ENCODE results near the gene UFC1.

UFC1 gene

GRCh38 chr1:161137881-161138280 lies 15.9 kb upstream of the UFC1 start:
- DNase-seq: no peak

- DNase-seq: no peak
Observed at GRCh38 chr1:161138431-161138830, 15.3 kb upstream of the UFC1 start.

GRCh38 chr1:161139766-161140165 lies 14.0 kb upstream of the UFC1 start:
- no peak for DNase-seq

GRCh38 chr1:161140755-161141400 lies 12.9 kb upstream of the UFC1 start:
- no peak for DNase-seq

GRCh38 chr1:161145832-161146231 lies 7.9 kb upstream of the UFC1 start:
- no peak for DNase-seq

GRCh38 chr1:161153176-161153575 lies 602 bp upstream of the UFC1 start:
- DNase-seq: no peak

- DNase-seq: no peak
Observed at GRCh38 chr1:161157867-161158266, 4.1 kb downstream of the UFC1 start.

- DNase-seq: no peak
Observed at GRCh38 chr1:161158316-161159010, 4.7 kb downstream of the UFC1 start.

GRCh38 chr1:161159087-161159912 lies 5.5 kb downstream of the UFC1 start, which contains the start of gene USP21:
Gene USP21, plus strand, starts transcription at chr1:161159500. Its CDS starts 1,141 bp downstream, at chr1:161160641.
- DNase-seq: peak; percentile 80

- no peak for DNase-seq
Observed at GRCh38 chr1:161159913-161160243, 6.1 kb downstream of the UFC1 start.

- no peak for DNase-seq
Observed at GRCh38 chr1:161160671-161161145, 6.9 kb downstream of the UFC1 start.

GRCh38 chr1:161161652-161162051 lies 7.9 kb downstream of the UFC1 start:
- no peak for DNase-seq

- no peak for DNase-seq
Observed at GRCh38 chr1:161162052-161162451, 8.3 kb downstream of the UFC1 start.

- DNase-seq: no peak
Observed at GRCh38 chr1:161162806-161163205, 9.0 kb downstream of the UFC1 start.

GRCh38 chr1:161163793-161164192 lies 10.0 kb downstream of the UFC1 start:
- no peak for DNase-seq

- no peak for DNase-seq
Observed at GRCh38 chr1:161164901-161165610, 11.3 kb downstream of the UFC1 start.

- peak; percentile 85 for DNase-seq
Observed at GRCh38 chr1:161165742-161166668, 12.2 kb downstream of the UFC1 start, which contains the start of gene PPOX. Gene PPOX, plus strand, starts transcription at chr1:161166426. Its CDS starts 422 bp downstream, at chr1:161166848.

GRCh38 chr1:161166669-161167548 lies 13.1 kb downstream of the UFC1 start:
- no peak for DNase-seq

- no peak for DNase-seq
Observed at GRCh38 chr1:161168906-161169305, 15.1 kb downstream of the UFC1 start.

- DNase-seq: no peak
Observed at GRCh38 chr1:161171191-161171590, 17.4 kb downstream of the UFC1 start.

- no peak for DNase-seq
Observed at GRCh38 chr1:161171696-161172095, 17.9 kb downstream of the UFC1 start.

Measured in GOT3 (cell line).